HTERT RPE-1 (cell line): ENCODE results near the gene MOAP1.
"Not testable (repeated sequence)": the region's sequence is repeated elsewhere in the genome, so short reads cannot be mapped to it uniquely, and the experiment has no call there.

ENCODE experiments used
- in situ Hi-C: fragments of 300-500 bp; cut with MboI; formaldehyde crosslinking; loops from 4 replicates; pipeline ENCODE4 v1.14.3; 2020; ENCODE audit warnings: low sequenced_read_pairs

Gene MOAP1

DNA sequence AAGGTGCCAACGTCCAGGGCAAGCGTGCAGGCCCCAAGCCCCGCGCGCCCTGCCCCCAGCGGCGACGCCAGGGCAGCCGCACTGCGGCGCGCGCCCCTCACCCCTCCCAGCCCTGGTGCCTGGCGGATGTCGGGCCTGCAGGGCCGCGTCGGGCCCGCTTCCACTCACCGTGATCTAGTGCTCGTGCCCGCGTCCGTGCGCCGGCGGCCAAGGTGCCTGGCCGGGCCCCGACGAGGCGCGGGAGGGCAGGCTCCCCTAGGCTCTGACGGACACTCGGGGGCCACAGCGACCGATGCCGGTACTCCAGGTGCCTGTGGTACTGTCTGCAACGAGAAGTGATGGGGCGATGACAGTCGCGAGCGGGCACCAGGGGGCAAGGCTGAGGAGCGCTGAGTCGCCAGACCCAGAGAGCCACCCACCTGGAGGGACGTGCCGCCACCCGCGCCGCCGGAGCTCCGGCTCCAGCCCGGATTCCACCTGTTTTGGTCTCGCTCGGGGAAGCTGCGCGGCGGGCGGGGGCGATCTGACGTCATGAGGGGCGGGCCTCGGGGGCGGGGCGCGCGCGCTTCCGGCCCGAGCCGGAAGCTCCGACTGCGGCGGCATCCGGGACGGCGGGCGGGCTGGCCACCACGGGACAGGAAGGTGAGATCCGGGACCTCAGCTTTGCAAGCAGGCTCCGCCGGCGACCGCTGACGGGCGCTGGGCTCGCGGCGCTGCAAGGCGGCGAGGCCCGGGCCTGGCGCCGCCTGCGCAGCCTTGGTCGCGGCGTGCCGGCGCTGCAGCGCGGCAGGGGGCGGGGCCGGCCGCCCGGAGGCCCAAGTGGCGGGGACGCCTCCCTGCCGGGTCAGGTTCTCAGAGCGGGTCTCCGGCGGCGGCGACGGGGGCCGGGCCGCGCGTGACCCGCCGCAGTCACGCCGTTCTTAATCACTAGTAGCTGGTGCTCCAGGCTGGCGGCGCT lies at the start of gene MOAP1, which contains the start of gene LYSET:
TSS of gene MOAP1 (minus strand) at position 507 of the 958 bp plus-strand sequence. CDS start 655 bp downstream, outside the sequence.
TSS of gene LYSET (plus strand) at position 927 of the 958 bp plus-strand sequence. CDS start 89 bp downstream, outside the sequence.
- in situ Hi-C loops = no loop called here

DNA sequence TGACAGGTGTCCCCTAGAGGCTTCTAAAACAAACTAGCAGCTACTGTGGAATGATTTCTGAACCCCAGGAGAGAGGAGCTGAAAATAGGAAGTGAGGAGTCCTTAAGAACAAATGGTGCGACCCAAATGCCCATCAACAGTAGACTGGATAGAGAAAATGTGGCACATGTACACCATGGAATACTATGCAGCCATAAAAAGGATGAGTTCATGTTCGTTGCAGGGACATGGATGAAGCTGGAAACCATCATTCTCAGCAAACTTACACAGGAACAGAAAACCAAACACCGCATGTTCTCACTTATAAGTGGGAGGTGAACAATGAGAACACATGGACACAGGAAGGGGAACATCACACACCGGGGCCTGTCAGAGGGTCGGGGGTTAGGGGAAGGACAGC lies 48.4 kb upstream of the MOAP1 start:
- in situ Hi-C loops = not testable (repeated sequence)

- in situ Hi-C loops = no loop called here
Observed at GRCh38 chr14:93232159-93232558, 47.5 kb upstream of the MOAP1 start.

- in situ Hi-C loops = no loop called here
Observed at GRCh38 chr14:93231129-93231979, 46.7 kb upstream of the MOAP1 start.

GRCh38 chr14:93230539-93230938 lies 45.8 kb upstream of the MOAP1 start:
- in situ Hi-C loops = no loop called here

GRCh38 chr14:93228550-93228949 lies 43.9 kb upstream of the MOAP1 start:
- in situ Hi-C loops = no loop called here

GRCh38 chr14:93223565-93223964 lies 38.9 kb upstream of the MOAP1 start:
- in situ Hi-C loops = no loop called here

GRCh38 chr14:93220509-93220908 lies 35.8 kb upstream of the MOAP1 start:
- in situ Hi-C loops = no loop called here

DNA sequence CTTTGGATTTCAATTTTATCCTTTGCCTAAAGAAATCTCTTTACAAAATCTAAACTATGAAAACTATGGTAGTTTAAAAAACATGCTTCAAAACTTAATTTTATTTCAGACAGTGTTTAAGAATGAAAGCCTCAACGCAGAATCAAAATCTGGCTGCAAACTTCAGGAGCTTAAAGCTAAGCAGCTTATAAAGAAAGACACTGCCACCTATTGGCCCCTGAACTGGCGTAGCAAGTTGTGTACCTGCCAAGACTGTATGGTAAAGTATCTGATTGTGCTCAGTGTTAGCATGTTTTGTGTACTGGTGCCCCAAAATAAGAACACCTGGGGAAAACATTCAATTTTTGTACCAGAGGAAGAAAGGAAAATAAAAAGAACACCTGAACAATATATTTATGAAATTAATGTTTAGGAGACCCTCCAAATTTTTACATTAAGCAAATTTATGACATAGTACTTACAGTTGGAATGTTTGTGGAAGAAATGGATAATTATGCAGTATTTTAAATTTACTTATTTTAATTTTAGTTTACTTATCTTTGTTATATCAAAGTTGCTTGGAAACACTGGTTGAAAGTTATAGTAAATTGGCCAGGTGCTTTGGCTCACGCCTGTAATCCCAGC lies 34.5 kb upstream of the MOAP1 start:
- in situ Hi-C loops = no loop called here

GRCh38 chr14:93214598-93214997 lies 29.9 kb upstream of the MOAP1 start:
- in situ Hi-C loops = no loop called here

- in situ Hi-C loops = no loop called here
Observed at GRCh38 chr14:93212432-93212831, 27.7 kb upstream of the MOAP1 start.

DNA sequence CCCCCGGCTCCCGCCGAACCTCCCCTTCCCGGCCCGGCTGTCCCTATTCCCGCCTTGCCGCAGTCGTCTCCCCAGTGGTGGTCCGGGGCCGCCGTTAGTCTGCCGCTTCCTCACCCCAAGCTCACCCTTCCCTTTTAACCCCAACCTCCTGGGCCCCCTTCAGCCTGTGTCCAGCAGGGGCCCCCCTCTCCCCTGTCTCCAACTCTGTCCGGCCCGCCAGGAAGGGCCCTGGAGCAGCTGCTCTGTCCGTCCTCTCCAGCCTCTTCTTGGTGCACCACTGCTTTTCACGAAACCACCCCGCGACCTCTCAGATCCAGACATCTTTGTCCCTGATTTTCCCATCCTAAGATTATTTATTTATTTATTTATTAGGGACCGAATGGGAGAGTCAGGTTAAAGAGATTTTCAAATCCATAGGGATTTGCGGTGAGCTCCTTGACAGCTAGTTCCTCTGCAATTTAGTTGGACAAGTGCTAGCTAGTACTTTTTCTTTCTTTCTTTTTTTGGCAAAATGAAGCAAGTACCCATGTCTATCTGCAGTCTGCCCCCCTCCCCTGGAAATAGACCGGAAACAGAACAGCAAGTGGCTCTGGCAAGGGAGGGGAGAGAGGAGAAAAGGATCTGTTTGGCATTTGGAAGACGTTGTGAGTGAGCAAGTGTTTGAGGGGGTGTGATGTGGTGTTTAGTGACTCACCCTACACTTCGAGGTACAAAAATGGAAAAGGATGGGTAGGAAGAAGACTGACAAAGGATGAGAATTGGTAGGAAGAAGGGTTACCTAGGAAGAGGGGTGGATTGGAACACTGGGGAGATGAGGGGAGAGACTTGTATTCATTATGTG lies 23.0 kb upstream of the MOAP1 start:
- in situ Hi-C loops = no loop called here

- in situ Hi-C loops = no loop called here
Observed at GRCh38 chr14:93206793-93207467, 22.2 kb upstream of the MOAP1 start, which contains the start of the genes GON7 and UBR7. GON7 (minus strand) TSS chr14:93207065; CDS start chr14:93207037, 28 bp downstream. UBR7 (plus strand) TSS chr14:93207256; CDS start chr14:93207292, 36 bp downstream.

GRCh38 chr14:93201155-93201704 lies 16.5 kb upstream of the MOAP1 start:
- in situ Hi-C loops = no loop called here

GRCh38 chr14:93200553-93200952 lies 15.9 kb upstream of the MOAP1 start:
- in situ Hi-C loops = no loop called here

GRCh38 chr14:93199031-93199430 lies 14.3 kb upstream of the MOAP1 start:
- in situ Hi-C loops = no loop called here

DNA sequence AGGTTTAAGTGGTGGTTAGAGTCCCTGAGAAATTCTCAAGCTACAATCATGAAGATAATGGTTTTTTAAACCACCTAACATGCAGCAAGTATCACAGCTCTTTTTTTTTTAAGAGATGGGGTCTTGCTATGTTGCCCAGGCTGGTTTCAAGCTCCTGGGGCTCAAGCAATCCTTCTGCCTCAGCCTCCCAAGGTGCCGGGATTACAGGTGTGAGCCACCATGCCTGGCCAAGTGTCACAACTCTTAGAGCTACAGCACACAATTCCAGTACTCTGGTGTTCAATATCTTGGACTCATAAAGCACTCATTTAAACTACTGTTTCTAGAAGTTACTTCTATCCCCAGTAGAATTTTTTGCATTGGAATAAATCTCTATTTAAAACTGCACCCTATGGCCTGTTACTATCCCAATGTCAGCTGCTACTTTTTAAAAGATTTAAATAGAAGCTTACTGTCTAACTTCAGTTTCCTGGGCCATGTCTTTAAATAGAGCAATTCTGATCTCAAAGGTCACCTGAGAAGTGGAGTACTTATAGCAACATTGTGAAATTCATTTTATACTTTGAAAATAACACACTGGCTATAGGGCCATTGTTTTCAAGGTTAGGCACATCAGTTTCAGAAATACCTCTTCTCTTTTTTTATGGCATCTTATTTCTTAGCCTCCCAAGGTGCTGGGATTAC lies 10.8 kb upstream of the MOAP1 start:
- in situ Hi-C loops = no loop called here

GRCh38 chr14:93186956-93187355 lies 2.3 kb upstream of the MOAP1 start:
- in situ Hi-C loops = no loop called here
